ENCODE data around the gene TNNC2.
"Not testable (repeated sequence)": the region's sequence is repeated elsewhere in the genome, so short reads cannot be mapped to it uniquely, and the experiment has no call there.

Gene TNNC2

GRCh38 chr20:45833030-45833882, 6.1 kb upstream of the TNNC2 start, which contains the start of gene SNX21:
SNX21 (plus strand) TSS chr20:45833799; CDS start chr20:45833920, 121 bp downstream.
- H3K4me1 ChIP-seq (ENCODE audit: insufficient read depth, low read length): peaks cover 3% of the 10 kb centered on the region
- H3K4me3 ChIP-seq (ENCODE audit: low read length): peak within 1 kb of the TSS; percentile 67
- H3K27ac ChIP-seq (ENCODE audit: low read length): peak within 1 kb of the TSS; percentile 32
- no peaks in the 10 kb centered on the region for H3K27me3 ChIP-seq (ENCODE audit: insufficient read depth, low read length)
- peak within 1 kb of the TSS; percentile 71; the same call in 1 of the 2 replicates for H3K9ac ChIP-seq (ENCODE audit: low read depth, low read length)
- H3K36me3 ChIP-seq (ENCODE audit: insufficient read depth, low read depth, low read length): peaks cover 10% of the 10 kb centered on the region
- no peaks in the 10 kb centered on the region for H3K9me3 ChIP-seq (ENCODE audit: insufficient read depth, low read depth, low read length)

GRCh38 chr20:45832619-45833018, 5.5 kb upstream of the TNNC2 start:
- no peak overlapping the region for H3K4me3 ChIP-seq (ENCODE audit: low read length)
- H3K27ac ChIP-seq (ENCODE audit: low read length): no peak overlapping the region
- H3K36me3 ChIP-seq (ENCODE audit: insufficient read depth, low read depth, low read length): peaks cover 10% of the 10 kb centered on the region
- no peaks in the 10 kb centered on the region for H3K27me3 ChIP-seq (ENCODE audit: insufficient read depth, low read length)
- no peaks in the 10 kb centered on the region for H3K9me3 ChIP-seq (ENCODE audit: insufficient read depth, low read depth, low read length)
- H3K9ac ChIP-seq (ENCODE audit: low read depth, low read length): no peak overlapping the region
- peaks cover 3% of the 10 kb centered on the region for H3K4me1 ChIP-seq (ENCODE audit: insufficient read depth, low read length)

- not testable (repeated sequence) for H3K9me3 ChIP-seq (ENCODE audit: insufficient read depth, low read depth, low read length); H3K9ac ChIP-seq (ENCODE audit: low read depth, low read length); H3K27me3 ChIP-seq (ENCODE audit: insufficient read depth, low read length); H3K4me1 ChIP-seq (ENCODE audit: insufficient read depth, low read length); H3K4me3 ChIP-seq (ENCODE audit: low read length); H3K27ac ChIP-seq (ENCODE audit: low read length); H3K36me3 ChIP-seq (ENCODE audit: insufficient read depth, low read depth, low read length)
Observed at GRCh38 chr20:45829673-45830106, 2.6 kb upstream of the TNNC2 start.

GRCh38 chr20:45828589-45828988, 1.5 kb upstream of the TNNC2 start:
- H3K4me1 ChIP-seq (ENCODE audit: insufficient read depth, low read length): peaks cover 3% of the 10 kb centered on the region; the same call in 1 of the 2 replicates
- H3K4me3 ChIP-seq (ENCODE audit: low read length): no peak overlapping the region
- H3K9ac ChIP-seq (ENCODE audit: low read depth, low read length): no peak overlapping the region
- H3K9me3 ChIP-seq (ENCODE audit: insufficient read depth, low read depth, low read length): no peaks in the 10 kb centered on the region
- no peaks in the 10 kb centered on the region for H3K36me3 ChIP-seq (ENCODE audit: insufficient read depth, low read depth, low read length)
- peaks cover 12% of the 10 kb centered on the region for H3K27me3 ChIP-seq (ENCODE audit: insufficient read depth, low read length)
- H3K27ac ChIP-seq (ENCODE audit: low read length): no peak overlapping the region

GRCh38 chr20:45827712-45828111, 600 bp upstream of the TNNC2 start:
- Histone ChIP-seq H3K4me1 (ENCODE audit: insufficient read depth, low read length) (no peaks in the 10 kb centered on the region), H3K4me3 (ENCODE audit: low read length) (no peak overlapping the region), H3K27ac (ENCODE audit: low read length) (no peak overlapping the region), H3K9ac (ENCODE audit: low read depth, low read length) (no peak overlapping the region), H3K27me3 (ENCODE audit: insufficient read depth, low read length) (peaks cover 21% of the 10 kb centered on the region), H3K9me3 (ENCODE audit: insufficient read depth, low read depth, low read length) (no peaks in the 10 kb centered on the region), H3K36me3 (ENCODE audit: insufficient read depth, low read depth, low read length) (no peaks in the 10 kb centered on the region)

- Histone ChIP-seq H3K27ac (ENCODE audit: low read length) (no peak overlapping the region), H3K9ac (ENCODE audit: low read depth, low read length) (no peak overlapping the region), H3K4me3 (ENCODE audit: low read length) (no peak overlapping the region), H3K9me3 (ENCODE audit: insufficient read depth, low read depth, low read length) (no peaks in the 10 kb centered on the region), H3K27me3 (ENCODE audit: insufficient read depth, low read length) (peaks cover 24% of the 10 kb centered on the region), H3K36me3 (ENCODE audit: insufficient read depth, low read depth, low read length) (no peaks in the 10 kb centered on the region), H3K4me1 (ENCODE audit: insufficient read depth, low read length) (no peaks in the 10 kb centered on the region)
Observed at GRCh38 chr20:45826381-45827019, 612 bp downstream of the TNNC2 start.

GRCh38 chr20:45823949-45824835, 2.9 kb downstream of the TNNC2 start:
- Histone ChIP-seq H3K4me1 (ENCODE audit: insufficient read depth, low read length) (no peaks in the 10 kb centered on the region; the same call in 1 of the 2 replicates), H3K9ac (ENCODE audit: low read depth, low read length) (no peak overlapping the region), H3K27ac (ENCODE audit: low read length) (no peak overlapping the region), H3K4me3 (ENCODE audit: low read length) (peak overlapping the region; percentile 38; the same call in 1 of the 2 replicates), H3K9me3 (ENCODE audit: insufficient read depth, low read depth, low read length) (no peaks in the 10 kb centered on the region), H3K36me3 (ENCODE audit: insufficient read depth, low read depth, low read length) (0 out of 2 replicates have a peak, but pooled peaks cover 4% of the 10 kb centered on the region), H3K27me3 (ENCODE audit: insufficient read depth, low read length) (peaks cover 24% of the 10 kb centered on the region)

- Histone ChIP-seq H3K4me1 (ENCODE audit: insufficient read depth, low read length) (no peaks in the 10 kb centered on the region; the same call in 1 of the 2 replicates), H3K27ac (ENCODE audit: low read length) (no peak overlapping the region), H3K36me3 (ENCODE audit: insufficient read depth, low read depth, low read length) (0 out of 2 replicates have a peak, but pooled peaks cover 4% of the 10 kb centered on the region), H3K27me3 (ENCODE audit: insufficient read depth, low read length) (peaks cover 24% of the 10 kb centered on the region), H3K9ac (ENCODE audit: low read depth, low read length) (no peak overlapping the region), H3K9me3 (ENCODE audit: insufficient read depth, low read depth, low read length) (no peaks in the 10 kb centered on the region), H3K4me3 (ENCODE audit: low read length) (no peak overlapping the region)
Observed at GRCh38 chr20:45822857-45823256, 4.3 kb downstream of the TNNC2 start.

- Histone ChIP-seq H3K9me3 (ENCODE audit: insufficient read depth, low read depth, low read length) (no peaks in the 10 kb centered on the region), H3K36me3 (ENCODE audit: insufficient read depth, low read depth, low read length) (peaks cover 13% of the 10 kb centered on the region; the same call in 1 of the 2 replicates), H3K9ac (ENCODE audit: low read depth, low read length) (no peak overlapping the region), H3K4me3 (ENCODE audit: low read length) (no peak overlapping the region), H3K27ac (ENCODE audit: low read length) (no peak overlapping the region), H3K27me3 (ENCODE audit: insufficient read depth, low read length) (peaks cover 24% of the 10 kb centered on the region), H3K4me1 (ENCODE audit: insufficient read depth, low read length) (no peaks in the 10 kb centered on the region; the same call in 1 of the 2 replicates)
Observed at GRCh38 chr20:45821947-45822346, 5.2 kb downstream of the TNNC2 start.

GRCh38 chr20:45819466-45819865, 7.6 kb downstream of the TNNC2 start:
- peaks cover 36% of the 10 kb centered on the region for H3K36me3 ChIP-seq (ENCODE audit: insufficient read depth, low read depth, low read length)
- no peak overlapping the region for H3K4me3 ChIP-seq (ENCODE audit: low read length)
- H3K27me3 ChIP-seq (ENCODE audit: insufficient read depth, low read length): peaks cover 20% of the 10 kb centered on the region
- H3K27ac ChIP-seq (ENCODE audit: low read length): no peak overlapping the region
- no peak overlapping the region for H3K9ac ChIP-seq (ENCODE audit: low read depth, low read length)
- H3K9me3 ChIP-seq (ENCODE audit: insufficient read depth, low read depth, low read length): no peaks in the 10 kb centered on the region
- H3K4me1 ChIP-seq (ENCODE audit: insufficient read depth, low read length): no peaks in the 10 kb centered on the region; the same call in 1 of the 2 replicates

- peaks cover 47% of the 10 kb centered on the region for H3K36me3 ChIP-seq (ENCODE audit: insufficient read depth, low read depth, low read length)
- no peak overlapping the region for H3K27ac ChIP-seq (ENCODE audit: low read length)
- H3K4me1 ChIP-seq (ENCODE audit: insufficient read depth, low read length): no peaks in the 10 kb centered on the region; the same call in 1 of the 2 replicates
- H3K9ac ChIP-seq (ENCODE audit: low read depth, low read length): no peak overlapping the region
- H3K9me3 ChIP-seq (ENCODE audit: insufficient read depth, low read depth, low read length): no peaks in the 10 kb centered on the region
- no peak overlapping the region for H3K4me3 ChIP-seq (ENCODE audit: low read length)
- H3K27me3 ChIP-seq (ENCODE audit: insufficient read depth, low read length): peaks cover 8% of the 10 kb centered on the region
Observed at GRCh38 chr20:45818239-45818638, 8.9 kb downstream of the TNNC2 start.
